ENCODE data around the gene ATOH8.
A peak's percentile ranks its signal among the peaks of the same experiment; 100 is the strongest.

Gene ATOH8

DNA sequence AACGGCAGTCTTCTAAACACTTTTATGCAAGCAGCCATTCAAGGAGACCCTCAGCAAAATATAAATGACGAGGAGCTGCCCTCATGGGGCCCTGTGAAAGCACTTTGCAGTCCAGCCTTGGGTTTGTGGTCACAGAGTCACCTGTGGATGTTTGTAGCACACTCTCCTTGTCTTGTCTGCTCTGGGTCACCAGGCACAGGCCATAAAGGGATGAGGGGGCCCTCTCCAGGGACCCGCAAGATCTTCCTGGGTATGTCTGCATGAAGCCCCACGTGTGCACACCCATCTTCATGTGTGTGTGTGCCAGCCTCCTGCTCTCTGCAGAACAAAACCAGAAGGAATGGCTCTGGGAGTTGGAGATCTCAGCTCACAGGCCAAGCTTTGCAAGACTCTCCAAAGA lies 36.2 kb downstream of the ATOH8 start:
- no peak for DNase-seq

DNA sequence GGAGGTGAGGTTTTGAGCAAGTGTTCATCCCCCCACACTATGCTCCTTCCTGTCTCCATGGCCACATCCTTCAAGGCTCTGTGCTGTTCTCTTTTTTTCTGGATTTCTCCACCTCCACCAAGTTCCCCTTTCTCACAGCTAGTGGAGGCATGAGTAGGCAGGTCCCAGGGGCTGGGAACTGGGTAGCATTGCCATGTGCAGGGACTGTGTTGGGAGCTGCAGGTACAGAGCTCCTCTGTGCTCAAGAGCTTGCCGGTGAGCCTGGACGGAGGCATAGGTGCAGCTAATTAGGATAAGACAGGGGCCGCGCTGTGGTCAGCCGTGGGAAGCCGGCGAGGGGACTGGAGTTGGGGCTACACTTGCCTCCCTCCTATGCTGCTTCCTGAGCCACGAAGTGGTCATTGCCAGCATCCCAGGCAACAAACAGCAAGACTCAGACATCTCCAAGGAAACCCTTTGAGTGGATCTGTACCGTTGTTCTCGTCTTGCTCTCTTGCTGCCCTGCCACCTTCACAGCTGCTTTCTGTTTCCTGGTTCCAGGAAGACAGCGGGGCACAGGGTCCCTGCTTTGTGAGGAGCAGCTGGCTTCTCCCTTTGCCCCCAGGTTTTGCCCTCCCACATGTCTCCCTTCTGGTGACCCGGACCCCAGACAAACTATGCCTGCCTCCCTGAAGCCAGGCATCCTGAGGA lies 36.9 kb downstream of the ATOH8 start:
- peak; percentile 24 for DNase-seq

DNA sequence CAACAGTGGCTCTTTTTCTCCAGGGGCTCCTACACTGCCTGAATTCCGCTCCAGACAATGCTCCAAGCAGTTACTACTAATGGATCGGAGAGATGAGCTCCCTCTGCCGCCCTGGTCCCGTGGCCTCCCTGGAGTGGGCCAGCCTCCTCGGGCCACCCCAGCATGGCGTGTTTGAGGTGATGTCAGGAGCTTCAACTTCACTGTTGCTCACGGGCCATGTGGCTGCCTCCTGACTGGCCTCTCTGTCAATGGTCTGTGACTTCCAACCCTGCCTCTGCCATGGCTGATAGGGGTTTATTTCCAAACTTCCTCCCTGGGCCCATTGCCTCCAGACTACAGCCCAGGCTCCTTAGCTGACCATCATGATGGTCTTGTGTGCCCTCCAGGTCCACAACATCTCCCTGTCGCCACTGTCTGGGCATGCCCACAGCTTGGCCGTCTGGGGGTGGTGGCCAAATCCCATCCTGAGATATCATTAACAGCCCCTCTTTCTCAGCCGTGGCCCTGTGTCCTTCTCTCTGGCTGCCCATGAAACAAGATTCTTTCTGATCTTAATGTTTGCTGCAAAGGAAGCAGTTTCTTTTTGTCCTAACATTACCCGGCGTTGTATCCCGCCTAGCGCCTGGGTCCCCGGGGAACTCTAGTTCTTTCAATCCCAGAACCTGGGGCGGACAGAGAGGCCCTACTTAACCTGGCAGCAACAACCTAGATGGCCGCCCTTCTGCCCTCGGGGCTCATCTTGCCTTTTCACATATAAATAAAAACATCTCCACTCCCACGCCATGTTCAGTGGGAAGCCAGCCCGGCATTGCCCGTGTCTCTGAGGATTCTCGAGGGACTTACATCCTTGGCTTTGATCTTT lies 38.1 kb downstream of the ATOH8 start:
- DNase-seq: peak; percentile 23

DNA sequence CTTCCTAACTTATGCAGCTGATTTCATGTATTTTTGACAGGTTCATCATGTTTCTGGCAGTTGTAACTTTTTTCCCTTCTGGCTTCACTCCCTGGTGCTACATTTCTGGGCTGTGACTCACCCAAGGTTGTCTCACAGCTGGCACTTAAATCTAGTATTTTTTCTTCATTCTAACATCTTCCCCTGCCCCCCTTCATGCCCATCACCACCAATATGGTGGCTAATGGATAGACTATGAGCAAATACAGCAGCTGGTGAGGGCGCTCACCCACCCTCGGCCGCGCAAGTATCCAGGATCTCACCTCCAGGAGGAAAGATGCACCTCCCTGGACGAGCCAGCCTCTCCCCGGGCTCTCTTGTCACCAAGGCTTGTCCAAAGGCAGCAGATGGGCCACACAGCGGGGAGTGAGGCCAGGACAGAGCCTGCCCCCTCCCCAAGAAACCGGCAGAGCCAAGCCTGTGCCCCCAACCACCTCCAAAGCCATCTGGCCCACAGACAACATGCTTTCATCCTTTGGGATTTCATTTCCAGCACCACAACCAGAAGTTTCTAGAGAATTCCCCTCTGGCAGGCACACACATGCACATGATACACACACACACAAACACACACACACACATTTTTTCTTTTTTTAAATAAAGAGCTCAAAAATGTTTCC lies 39.1 kb downstream of the ATOH8 start:
- peak; percentile 90 for DNase-seq

DNA sequence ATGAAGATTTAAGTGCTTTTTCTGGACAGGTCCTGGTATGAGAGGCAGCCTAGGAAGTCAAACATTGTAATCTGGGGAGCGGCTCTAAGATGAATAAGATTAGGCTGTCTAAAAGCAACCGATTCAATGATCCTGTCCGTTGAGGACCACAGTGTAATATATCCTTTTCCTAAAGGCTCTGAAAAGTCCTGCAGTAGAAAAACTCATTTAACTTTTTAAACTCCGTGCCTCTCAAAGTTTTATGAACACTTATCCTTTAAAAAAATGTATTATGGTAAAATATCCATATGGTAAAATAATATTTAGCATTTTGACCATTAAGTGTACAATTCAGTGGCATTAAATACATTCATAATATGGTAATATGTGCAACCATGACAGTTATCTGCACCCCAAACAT lies 39.8 kb downstream of the ATOH8 start:
- no peak for DNase-seq

DNA sequence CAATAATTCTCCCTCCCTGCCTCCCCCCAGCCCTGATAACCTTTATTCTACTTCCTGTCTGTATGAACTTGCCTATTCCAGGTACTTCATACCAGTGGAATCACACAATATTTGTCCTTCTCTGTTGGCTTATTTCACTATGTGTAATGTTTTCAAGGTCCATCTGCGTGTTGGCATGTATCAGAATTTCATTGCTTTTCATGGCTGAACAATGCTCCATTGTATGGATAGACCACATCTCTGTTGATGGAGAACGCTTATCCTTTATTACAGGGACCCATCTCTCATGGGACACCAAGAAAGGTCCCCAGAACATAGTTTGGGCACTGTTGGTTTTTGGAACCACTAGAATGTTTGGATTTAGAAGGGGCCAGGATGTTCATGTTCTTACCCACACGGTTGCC lies 40.2 kb downstream of the ATOH8 start:
- DNase-seq: no peak

DNA sequence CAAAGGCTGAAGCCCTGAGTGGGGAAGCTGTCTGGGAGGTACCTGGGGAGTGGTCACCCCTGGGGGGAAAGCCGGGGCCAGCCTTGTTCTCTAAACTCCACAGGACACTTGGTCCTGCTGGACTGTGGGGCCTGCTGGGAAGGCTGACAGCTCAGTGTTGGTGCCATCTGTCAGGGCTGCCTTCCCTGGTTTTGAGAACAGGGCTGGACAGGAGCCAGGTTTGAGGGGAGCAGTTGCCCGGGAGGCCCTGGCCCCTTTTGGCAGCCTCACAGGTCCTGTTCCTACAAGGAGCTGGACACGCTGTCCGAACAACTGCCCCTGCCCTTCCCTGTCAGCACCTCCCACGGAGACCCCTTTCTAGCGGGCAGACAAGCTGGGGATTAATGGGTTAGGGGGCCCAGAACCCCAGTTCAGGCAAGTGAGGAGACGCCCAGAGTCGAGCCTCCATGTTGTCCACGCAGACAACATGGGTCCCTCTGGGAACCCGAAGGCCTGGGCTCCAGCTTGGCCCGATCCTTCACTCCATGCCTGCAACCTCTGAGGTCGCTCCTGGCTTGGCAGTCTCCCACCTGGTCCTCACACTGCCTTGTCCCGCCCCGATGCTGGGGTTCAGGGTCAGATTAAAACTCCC lies 40.8 kb downstream of the ATOH8 start:
- peak; percentile 88 for DNase-seq

DNA sequence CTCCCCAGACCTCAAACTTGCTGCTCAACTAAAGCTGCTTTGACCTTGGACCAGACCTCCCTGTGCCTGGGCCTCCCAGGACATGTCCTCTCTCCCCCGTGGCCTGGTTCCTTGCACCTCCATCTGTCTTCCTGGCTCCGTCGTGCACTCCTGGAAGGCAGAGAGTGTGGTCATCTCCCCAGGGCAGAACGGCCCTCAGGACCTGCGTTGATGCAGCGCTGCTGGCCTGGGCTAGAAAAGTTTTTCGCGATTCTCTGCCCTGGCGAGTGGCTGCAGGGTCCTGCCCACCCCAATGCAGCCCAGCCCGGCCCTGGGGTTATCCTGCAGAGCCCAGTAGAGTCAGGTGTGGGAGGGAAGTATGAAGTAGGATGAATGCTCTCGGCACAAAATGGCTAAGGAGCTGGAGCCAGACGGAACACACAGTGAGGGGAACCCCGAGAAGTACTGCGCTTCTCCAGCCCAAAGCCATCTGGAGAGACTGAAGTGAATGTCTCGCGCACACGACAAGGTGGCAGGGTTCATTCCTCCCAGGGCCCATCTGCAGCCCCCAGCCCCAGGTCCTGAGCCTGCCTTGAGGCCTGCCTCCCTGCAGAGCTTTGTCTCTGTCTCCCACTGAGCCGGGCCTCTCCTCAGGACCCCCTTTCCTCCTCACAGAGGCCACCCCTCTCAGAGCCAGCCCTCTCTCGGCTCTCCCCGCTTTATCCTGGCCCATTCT lies 41.7 kb downstream of the ATOH8 start:
- no peak for DNase-seq

DNA sequence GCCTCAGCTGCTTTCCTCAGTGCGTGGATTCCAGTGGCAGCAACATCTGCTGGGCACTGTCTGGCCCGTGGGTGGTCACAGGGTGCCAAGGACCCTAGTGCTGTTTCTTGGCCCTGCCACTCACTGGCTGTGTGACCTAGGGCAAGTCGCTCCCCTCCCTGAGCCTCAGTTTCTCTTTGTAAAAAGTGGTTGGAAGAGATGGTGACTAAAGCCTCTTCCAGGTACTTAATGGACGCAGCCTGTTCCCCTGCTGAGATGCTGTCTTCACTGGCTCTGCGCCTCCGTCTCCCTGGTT lies 42.2 kb downstream of the ATOH8 start:
- DNase-seq: no peak

DNA sequence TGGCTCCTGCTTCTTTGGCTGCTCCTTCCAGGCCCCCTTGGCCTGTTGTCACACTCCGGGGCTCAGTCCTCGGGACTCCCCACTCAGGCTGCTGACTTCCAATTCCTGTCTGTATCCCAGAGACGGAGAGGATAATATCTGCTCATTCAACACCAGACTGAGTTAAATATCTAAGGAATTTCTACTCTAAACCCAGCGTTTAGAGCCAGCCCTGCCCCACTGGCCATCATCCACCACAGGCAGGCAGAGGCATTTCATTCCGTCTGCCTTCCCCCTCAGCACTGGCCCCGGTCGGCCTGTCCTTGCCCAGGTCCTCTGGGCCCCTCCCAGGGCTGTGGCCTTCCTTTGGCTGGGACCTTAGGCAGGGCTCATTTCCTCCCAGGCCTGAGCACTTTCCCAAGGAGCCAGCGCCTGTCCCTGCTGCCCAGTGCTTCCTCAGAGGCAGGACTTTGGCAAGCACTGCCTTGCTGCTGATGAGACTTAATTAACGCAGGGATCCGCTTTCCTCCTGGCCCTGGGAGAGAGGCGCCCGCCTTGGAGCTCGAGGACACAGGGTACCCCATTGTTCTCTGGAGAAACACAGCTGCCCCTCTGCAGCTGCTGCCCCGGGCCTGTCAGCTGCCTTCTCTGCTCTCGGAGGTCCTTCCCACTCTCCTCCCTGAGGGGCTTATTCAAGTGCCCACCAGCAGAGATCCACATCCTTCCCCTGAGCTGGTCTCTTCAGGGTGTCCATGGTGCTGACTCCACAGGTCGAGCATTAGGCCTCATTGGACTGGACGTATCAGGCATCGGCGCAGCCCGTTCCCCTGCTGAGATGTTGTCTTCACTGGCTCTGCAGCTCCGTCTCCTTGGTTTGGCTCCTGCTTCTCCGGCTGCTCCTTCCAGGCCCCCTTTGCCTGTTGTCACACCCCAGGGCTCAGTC lies 42.8 kb downstream of the ATOH8 start:
- peak; percentile 50 for DNase-seq

DNA sequence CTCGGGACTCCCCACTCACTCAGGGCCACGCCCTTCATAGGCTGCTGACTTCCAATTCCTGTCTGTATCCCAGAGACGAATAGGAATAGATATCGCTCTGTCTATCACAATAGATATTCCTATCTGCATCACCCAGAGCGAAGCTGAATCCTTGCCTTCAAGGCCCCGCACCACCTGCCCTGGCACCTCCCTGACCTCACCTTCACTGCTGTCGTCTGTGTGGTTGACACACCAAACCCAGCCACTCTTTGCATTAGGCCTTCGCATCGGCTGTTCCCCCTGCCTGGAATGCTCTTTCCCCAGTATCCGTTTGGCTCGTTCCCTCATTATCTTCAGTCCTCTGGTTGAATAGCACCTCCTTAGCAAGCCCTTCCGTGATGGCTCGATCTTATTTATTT lies 43.5 kb downstream of the ATOH8 start:
- DNase-seq: no peak

DNA sequence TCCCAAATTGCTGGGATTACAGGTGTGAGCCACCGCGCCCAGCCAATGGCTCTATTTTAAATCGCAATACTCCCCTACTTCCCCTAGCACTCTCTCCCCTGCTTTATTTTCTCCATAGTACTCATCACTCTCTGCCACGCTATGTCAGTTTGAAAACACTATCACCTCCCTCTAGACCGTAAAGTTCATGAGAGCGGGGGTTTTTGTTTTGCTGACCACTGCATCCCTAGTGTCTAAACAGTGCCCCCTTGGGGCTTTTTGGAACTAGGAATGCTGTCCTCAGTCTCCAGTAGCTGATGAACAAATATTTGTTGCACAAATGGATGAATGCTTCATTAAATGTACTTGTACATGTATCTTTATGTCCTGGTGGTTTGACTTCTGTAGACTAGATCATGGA lies 44.1 kb downstream of the ATOH8 start:
- peak; percentile 64 for DNase-seq

DNA sequence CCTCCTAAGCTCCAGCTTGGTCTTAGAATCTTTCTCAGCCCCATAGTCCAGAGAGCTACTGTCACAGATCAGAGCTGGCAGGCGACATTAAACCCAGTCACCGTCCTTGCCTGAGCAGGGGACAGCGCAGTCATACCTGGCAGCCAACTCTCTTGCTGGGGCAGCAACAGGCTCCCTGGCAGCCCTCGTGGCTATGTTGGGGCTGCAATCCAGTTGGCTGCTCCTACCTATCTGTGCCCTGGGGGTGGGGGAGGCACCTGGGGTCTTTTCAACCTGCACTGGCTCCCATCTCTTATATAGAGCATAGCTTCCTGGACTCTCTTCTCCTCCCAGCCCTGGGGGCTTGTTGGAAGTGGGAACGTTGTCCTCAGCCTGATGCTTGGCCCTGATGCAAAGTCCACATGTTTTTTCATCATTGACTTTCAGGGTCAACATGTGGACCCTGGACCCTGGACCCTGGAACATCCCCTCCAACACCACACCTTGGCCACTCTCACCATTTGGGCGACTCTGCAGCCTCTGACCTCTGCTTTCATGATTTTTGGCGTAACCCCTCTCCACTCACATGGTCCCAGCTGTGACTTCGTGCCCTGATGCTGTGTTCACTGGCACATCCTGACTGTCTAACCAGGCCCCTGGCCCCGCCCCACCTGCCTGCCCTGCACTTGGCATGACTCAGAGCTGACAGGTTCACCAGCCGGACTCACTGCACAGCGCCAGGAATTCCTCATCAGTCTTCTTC lies 45.6 kb downstream of the ATOH8 start:
- peak; percentile 30 for DNase-seq

DNA sequence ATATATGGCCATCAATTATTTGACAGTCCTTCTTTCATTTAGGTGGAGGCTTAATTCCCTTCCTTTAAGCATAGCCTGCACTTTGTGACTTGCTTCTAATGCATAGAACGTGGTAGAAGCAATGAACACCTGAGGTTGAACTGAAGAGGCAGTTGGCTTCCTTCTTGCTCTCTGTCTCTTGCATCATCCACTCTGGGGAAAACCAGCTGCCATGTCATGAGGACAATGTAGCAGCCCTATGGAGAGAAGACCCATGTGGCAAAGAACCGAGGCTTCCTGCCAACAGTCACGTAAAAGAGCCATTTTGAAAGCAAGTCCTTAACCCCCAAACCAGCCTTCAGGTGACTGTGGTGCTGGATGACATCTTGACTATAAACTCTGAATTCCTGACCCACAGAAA lies 46.8 kb downstream of the ATOH8 start:
- DNase-seq: no peak

DNA sequence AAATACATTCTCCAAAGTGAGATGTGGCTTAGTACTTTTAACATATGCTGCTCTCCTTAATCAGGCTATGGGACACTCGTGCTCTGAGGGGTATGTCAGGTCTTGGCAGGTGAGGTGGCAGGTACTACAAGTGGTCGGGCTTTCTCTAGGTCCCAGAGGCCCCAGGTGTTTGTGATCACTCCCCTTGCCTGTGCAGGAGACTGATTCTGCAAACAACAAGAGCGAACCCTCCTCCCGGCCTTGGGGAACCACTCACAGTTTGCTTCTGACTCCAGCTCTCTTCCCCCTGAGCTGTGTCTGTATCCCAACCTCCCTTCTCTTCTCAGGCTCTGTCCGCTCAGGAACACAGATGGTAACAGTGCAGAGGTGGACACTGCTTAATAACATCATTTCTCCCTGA lies 48.1 kb downstream of the ATOH8 start:
- DNase-seq: no peak

DNA sequence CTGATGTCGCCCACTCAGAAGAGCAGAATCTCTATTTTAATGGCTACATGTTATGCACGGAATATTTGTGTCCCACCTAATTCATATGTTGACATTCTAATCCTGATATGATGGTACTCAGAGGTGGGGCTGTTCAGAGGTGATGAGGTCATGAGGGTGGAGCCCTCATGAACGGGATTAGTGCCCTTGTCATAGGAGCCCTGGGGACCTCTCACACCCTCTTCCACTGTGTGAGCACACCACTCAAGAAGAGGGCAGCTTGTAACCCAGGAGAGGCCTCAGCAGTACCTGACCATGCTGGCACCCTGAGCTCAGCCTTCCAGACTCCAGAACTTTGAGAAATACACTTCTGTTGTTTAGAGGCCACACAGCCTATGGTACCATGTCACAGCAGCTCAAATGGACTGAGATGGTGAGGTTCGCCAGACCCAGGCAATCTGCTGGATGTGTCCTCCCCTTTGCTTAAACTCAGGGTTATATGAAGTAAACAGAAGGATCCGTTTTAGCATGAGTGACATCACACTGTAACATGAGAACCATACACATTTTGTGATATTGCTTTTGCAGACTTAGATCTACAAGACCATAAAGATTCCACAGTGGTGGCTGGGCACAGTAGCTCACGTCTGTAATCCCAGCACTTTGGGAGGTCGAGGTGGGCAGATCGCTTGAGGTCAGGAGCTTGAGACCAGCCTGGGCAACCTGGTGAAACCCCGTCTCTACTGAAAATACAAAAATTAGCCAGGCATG lies 48.7 kb downstream of the ATOH8 start:
- DNase-seq: peak; percentile 11

DNA sequence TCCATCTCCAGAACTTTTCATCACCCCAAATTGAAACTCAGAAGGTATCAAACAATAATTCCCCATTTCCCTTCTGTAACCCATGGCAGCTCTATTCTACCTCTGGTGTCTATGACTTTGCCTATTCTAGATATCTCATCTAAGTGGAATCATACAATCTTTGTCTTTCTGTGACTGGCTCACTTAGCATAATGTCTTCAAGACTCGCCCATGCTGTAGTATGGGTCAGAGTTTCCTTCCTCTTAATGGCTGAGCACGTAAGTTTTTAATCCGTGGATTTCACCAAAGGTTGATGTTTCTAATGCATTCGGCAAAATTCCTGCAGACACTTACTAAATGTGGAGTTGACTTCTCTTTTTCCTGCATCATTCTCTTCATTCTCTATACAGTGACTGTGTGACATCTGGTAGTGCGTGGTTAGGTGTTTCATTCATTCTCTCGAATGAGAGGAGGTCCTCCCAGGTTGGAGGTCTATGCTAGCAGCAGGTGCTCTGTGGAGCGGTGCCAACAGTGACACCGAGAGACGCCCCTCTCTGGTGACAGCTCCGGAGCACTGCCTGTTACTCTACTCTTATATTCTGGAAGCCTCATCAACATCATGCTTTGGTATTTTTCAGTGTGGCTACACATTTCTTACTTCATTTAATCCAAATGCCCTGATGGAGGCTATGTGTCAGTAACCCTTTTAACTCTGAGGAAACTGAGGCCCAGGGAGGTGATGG lies 50.1 kb downstream of the ATOH8 start:
- DNase-seq: no peak

DNA sequence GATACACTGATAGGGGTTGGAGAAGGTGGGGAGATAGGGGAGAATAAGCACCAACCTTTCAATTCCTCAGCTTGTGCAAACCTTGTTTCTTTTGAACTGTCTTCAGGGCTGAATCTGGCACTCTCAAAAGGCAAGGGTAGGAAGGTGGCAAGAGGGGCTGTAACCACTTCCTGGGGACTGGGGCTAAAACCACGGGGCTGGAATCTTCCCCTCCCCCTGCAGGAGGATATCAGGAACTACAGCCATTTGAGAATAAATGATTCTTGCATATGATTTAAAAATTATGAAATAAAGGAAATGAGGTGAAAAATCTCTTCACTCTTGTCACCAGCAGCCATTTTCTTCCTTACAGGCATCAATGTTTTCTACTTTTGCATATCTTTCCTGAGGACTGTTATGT lies 50.8 kb downstream of the ATOH8 start:
- DNase-seq: peak; percentile 56

DNA sequence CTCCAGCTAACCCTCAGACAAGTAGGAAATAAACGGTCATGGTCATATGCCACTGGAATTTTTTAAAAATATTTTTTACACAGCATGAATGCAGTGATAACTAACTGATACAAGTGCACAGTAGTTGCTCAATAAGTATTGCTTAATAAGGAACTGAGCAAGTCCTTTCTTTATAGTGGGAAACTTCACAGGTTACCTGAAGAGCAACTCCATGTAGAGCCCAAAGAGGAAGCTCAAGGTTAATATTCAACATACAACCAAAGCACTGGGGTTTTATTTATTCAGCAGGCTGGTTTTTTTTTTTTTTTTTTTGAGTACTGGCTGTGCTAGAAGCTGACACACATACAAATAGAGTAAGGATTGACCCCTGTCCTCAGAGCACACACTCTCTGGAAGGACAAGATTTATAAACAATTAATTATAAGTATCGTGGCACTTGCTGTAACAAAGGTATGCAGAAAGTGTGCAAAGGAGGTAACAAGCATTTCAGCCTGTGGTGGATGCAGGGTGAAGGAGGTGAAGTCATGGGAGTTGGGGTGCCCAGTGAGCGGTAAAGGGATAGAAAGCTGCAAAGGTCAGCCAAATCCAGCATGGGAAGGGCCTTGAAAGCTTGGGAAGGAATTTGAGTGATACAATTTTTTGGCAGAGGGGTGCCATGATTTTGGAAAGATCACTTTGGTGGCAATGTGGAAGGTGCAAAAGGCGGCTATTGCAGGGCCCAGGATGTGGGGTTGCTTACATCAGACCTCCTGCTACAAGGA lies 52.7 kb downstream of the ATOH8 start:
- no peak for DNase-seq
